Neural cell (in vitro differentiated cells): ENCODE results near the gene STAT4. TPM values are rescaled to one million over a fixed set of nuclear protein-coding genes. Genes with fewer than 3 reads are reported as not detected.

ENCODE experiments used
- H2AFZ ChIP-seq: fragments of 200-600, 300-800 bp; sonication (generic), shearing (Covaris generic); 2 replicates; pipeline ENCODE4 v1.6.0; 2014; ENCODE audit warnings: low read depth, mild to moderate bottlenecking, antibody characterized with exemption, low read length, moderate library complexity
- H3F3A ChIP-seq: fragments of 200-600 bp; shearing (Covaris generic); 2 replicates; pipeline ENCODE4 v1.6.1; 2016; ENCODE audit warnings: mild to moderate bottlenecking, moderate library complexity, mixed read lengths, antibody characterized with exemption, low read length; ENCODE audit not compliant: insufficient read depth, poor library complexity, severe bottlenecking
- H3K27ac ChIP-seq: fragments of 200-600, 300-800 bp; sonication (generic), shearing (Covaris generic); 2 replicates; pipeline ENCODE4 v1.5.1; 2014; ENCODE audit warnings: mild to moderate bottlenecking, low read length, moderate library complexity
- H3K27me3 ChIP-seq: fragments of 300-800, 200-600 bp; sonication (generic), shearing (Covaris generic); 2 replicates; pipeline ENCODE4 v1.6.0; 2014; ENCODE audit warnings: mild to moderate bottlenecking, low read depth, low read length, moderate library complexity; ENCODE audit not compliant: insufficient read depth
- H3K36me3 ChIP-seq: fragments of 300-800, 200-600 bp; sonication (generic), shearing (Covaris generic); 2 replicates; pipeline ENCODE4 v1.5.1; 2014; ENCODE audit warnings: mild to moderate bottlenecking, antibody characterized with exemption, low read length, moderate library complexity; ENCODE audit not compliant: insufficient read depth
- H3K4me2 ChIP-seq: fragments of 300-800, 200-600 bp; sonication (generic), shearing (Covaris generic); 2 replicates; pipeline ENCODE4 v1.6.0; 2014; ENCODE audit warnings: mild to moderate bottlenecking, low read length
- H3K4me3 ChIP-seq: fragments of 300-800, 200-600 bp; sonication (generic), shearing (Covaris generic); 2 replicates; pipeline ENCODE4 v1.5.1; 2014; ENCODE audit warnings: mild to moderate bottlenecking, low read length, moderate library complexity
- H3K79me2 ChIP-seq: fragments of 200-600 bp; shearing (Covaris generic); replicated peaks from 2 replicates; pipeline ENCODE4 v1.6.0; 2014; ENCODE audit warnings: mild to moderate bottlenecking, low read length, moderate library complexity; ENCODE audit not compliant: insufficient read depth
- H3K9ac ChIP-seq: fragments of 300-800, 200-600 bp; sonication (generic), shearing (Covaris generic); 2 replicates; pipeline ENCODE4 v1.6.1; 2016; ENCODE audit warnings: mild to moderate bottlenecking, low read length, mixed read lengths
- H3K9me2 ChIP-seq: fragments of 200-600 bp; shearing (Covaris generic); 2 replicates; pipeline ENCODE4 v1.6.1; 2016; ENCODE audit warnings: mild to moderate bottlenecking, low read length, mixed read lengths; ENCODE audit not compliant: insufficient read depth
- H3K9me3 ChIP-seq: fragments of 200-600, 300-800 bp; sonication (generic), shearing (Covaris generic); 2 replicates; pipeline ENCODE4 v1.6.1; 2016; ENCODE audit warnings: mild to moderate bottlenecking, mixed run types, low read length, moderate library complexity, mixed read lengths
- H4K20me1 ChIP-seq: fragments of 200-600 bp; shearing (Covaris generic); 2 replicates; pipeline ENCODE4 v1.6.1; 2016; ENCODE audit warnings: mild to moderate bottlenecking, mixed run types; ENCODE audit not compliant: insufficient read depth
- CTCF ChIP-seq: fragments of 450-650 bp; IDR thresholded peaks from 2 replicates; pipeline ENCODE4 v1.5.1; 2014; ENCODE audit warnings: antibody characterized with exemption, mild to moderate bottlenecking, moderate library complexity; ENCODE audit not compliant: poor library complexity, severe bottlenecking
- EP300 ChIP-seq: fragments of 450-650 bp; conservative IDR thresholded peaks from 2 replicates; pipeline ENCODE4 v1.6.1; 2014; ENCODE audit warnings: antibody characterized with exemption, mild to moderate bottlenecking, moderate library complexity; ENCODE audit not compliant: poor library complexity, severe bottlenecking
- EZH2 ChIP-seq: fragments of 200-600, 300-800 bp; shearing (Covaris generic), sonication (generic); IDR thresholded peaks from 2 replicates; pipeline ENCODE4 v1.6.1; 2014; ENCODE audit warnings: antibody characterized with exemption, low read length, borderline replicate concordance, mild to moderate bottlenecking; ENCODE audit not compliant: insufficient read depth, poor library complexity, severe bottlenecking
- MXI1 ChIP-seq: fragments of 450-650 bp; conservative IDR thresholded peaks from 2 replicates; pipeline ENCODE4 v1.6.1; 2014; ENCODE audit warnings: antibody characterized with exemption, mild to moderate bottlenecking; ENCODE audit not compliant: poor library complexity, severe bottlenecking
- POLR2AphosphoS5 ChIP-seq: IDR thresholded peaks from 2 replicates; pipeline ENCODE4 v1.6.1; 2012
- RAD21 ChIP-seq: fragments of 450-650 bp; conservative IDR thresholded peaks from 2 replicates; pipeline ENCODE4 v1.6.1; 2014; ENCODE audit warnings: antibody characterized with exemption, mild to moderate bottlenecking, moderate library complexity
- REST ChIP-seq: IDR thresholded peaks from 2 replicates; pipeline ENCODE4 v1.6.1; 2012; ENCODE audit warnings: borderline replicate concordance
- SMC3 ChIP-seq: fragments of 450-650 bp; conservative IDR thresholded peaks from 2 replicates; pipeline ENCODE4 v1.6.1; 2014; ENCODE audit warnings: antibody characterized with exemption, mild to moderate bottlenecking, moderate library complexity; ENCODE audit not compliant: poor library complexity
- TAF1 ChIP-seq: IDR thresholded peaks from 2 replicates; pipeline ENCODE4 v1.6.1; 2012; ENCODE audit warnings: low read depth
- polyA plus RNA-seq: library from polyadenylated mRNA; depleted of rRNA; stranded (reverse); fragments of >200 nt; gene quantifications from 2 replicates; pipeline ENCODE4 v1.2.3, GENCODE V29; 2014

STAT4 gene
- polyA plus RNA-seq, 1 donor from 2014 or later: 3.7 TPM

- no peaks in the 10 kb centered on the region for H3K79me2 ChIP-seq
- H3K27ac ChIP-seq: no peak overlapping the region
- H3K9me3 ChIP-seq: no peaks in the 10 kb centered on the region
- no peaks in the 10 kb centered on the region for H3K9me2 ChIP-seq
- no peak overlapping the region for H3K9ac ChIP-seq
- H3K4me2 ChIP-seq: no peak overlapping the region
- no peaks in the 10 kb centered on the region for H3K27me3 ChIP-seq
- no peaks in the 10 kb centered on the region for H3F3A ChIP-seq
- H3K36me3 ChIP-seq: no peaks in the 10 kb centered on the region
- no peaks in the 10 kb centered on the region for H4K20me1 ChIP-seq
- no peak overlapping the region for H3K4me3 ChIP-seq
- TF ChIP-seq EZH2 (no peak), POLR2AphosphoS5 (no peak), EP300 (no peak), SMC3 (no peak), CTCF (no peak)
- no peak overlapping the region for H2AFZ ChIP-seq
Observed at GRCh38 chr2:191029280-191029950, 121.4 kb downstream of the STAT4 start.

GRCh38 chr2:191026377-191026776, 124.4 kb downstream of the STAT4 start:
- Histone ChIP-seq H3K79me2 (no peaks in the 10 kb centered on the region), H3K4me2 (no peak overlapping the region), H3K27ac (no peak overlapping the region), H4K20me1 (no peaks in the 10 kb centered on the region), H3K27me3 (no peaks in the 10 kb centered on the region), H3K9me2 (no peaks in the 10 kb centered on the region), H3K4me3 (no peak overlapping the region), H2AFZ (no peak overlapping the region), H3K36me3 (no peaks in the 10 kb centered on the region), H3F3A (no peaks in the 10 kb centered on the region), H3K9ac (no peak overlapping the region), H3K9me3 (no peaks in the 10 kb centered on the region)
- TF ChIP-seq EP300: no peak
- TF ChIP-seq POLR2AphosphoS5: no peak
- no peak for TF ChIP-seq CTCF
- no peak for TF ChIP-seq REST
- TF ChIP-seq TAF1: no peak
- TF ChIP-seq SMC3: no peak
- TF ChIP-seq MXI1: no peak
- no peak for TF ChIP-seq EZH2
- TF ChIP-seq RAD21: no peak
